GM10248 (cell line): Measurements from ENCODE around the gene CAV2.

Experiments used
- CTCF ChIA-PET: fragments of 300-600 bp; sonication (Branson Sonifier 250); formaldehyde crosslinking; extraction: SDS; loops from one replicate; lab custom pipeline; 2021; ENCODE audit warnings: antibody characterized with exemption; lab: Yijun Ruan, JAX
- POLR2A ChIA-PET: fragments of 350-650 bp; sonication (Branson Sonifier 250); formaldehyde crosslinking; extraction: SDS; loops from one replicate; lab custom pipeline; 2020; ENCODE audit warnings: antibody characterized with exemption; lab: Yijun Ruan, JAX
- DNase-seq: peaks from one replicate; pipeline ENCODE4 v3.0.0; 2012; ENCODE audit errors: extremely low spot score
- TF ChIP-seq, protein P1 (sequence below): IDR thresholded peaks from 2 replicates; pipeline ENCODE4 v1.5.1; 2012; ENCODE audit warnings: mild to moderate bottlenecking, low read depth; ENCODE audit errors: extremely low read depth, missing control alignments, control extremely low read depth

The CAV2 gene

DNA sequence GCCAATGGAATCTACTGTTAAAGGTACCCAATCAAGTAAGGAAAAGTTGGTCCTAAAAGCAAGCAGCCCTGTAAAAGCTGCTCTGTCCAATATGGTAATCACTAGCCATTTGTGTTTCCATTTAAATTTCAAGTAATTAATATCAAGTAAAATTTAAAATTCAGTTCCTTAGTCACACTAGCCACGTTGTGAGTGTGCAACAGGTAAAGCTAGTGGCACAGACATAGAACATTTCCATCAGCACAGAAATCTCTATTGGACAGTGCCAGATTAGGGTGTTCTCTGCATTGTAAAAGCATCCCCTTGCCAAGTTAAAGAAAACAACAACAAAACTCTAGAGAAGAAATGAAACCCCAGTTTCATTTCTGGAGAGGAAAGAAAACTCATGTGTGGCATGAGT lies 29.7 kb downstream of the CAV2 start:
- DNase-seq: no peak
- CTCF ChIA-PET: interaction anchor here (1.6 to 6.0 kb wide), 4 partner anchors 8 to 271 kb away, joined by 3 to 80 read pairs (median 4); no protein-coding TSS in a partner anchor

DNA sequence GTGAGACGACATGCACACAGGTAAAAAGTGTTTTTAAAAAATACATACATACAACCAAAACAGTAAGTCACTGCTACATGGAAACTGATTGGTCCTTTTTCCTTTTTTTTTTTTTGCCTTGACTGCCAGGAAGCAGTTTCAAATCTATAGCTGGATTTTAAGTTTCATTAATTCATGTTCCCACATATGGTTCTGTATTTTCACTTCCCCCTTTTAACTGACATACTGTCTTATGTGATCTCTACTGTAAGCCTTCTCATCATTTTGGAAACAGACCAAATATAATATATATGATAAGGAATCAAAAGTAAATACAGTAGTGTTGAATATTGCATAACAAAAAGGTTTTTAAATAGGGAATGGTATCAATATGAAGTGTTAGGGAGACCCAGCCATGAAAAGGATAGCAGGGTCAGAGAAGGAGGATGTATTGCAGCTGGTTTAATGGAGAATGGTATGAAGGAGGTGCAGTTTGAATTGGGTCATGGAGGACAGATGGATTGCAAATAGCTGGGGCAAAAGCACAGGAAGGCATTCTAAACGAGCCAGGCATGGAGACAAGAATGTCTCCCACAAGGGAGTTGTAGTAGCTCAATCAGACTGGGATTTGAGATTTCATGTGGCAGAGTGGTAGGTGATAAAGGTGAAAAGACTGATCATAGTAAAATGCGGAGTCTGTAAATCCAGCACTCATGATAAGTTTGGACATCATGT lies 30.7 kb downstream of the CAV2 start:
- TF ChIP-seq, protein P1, sequence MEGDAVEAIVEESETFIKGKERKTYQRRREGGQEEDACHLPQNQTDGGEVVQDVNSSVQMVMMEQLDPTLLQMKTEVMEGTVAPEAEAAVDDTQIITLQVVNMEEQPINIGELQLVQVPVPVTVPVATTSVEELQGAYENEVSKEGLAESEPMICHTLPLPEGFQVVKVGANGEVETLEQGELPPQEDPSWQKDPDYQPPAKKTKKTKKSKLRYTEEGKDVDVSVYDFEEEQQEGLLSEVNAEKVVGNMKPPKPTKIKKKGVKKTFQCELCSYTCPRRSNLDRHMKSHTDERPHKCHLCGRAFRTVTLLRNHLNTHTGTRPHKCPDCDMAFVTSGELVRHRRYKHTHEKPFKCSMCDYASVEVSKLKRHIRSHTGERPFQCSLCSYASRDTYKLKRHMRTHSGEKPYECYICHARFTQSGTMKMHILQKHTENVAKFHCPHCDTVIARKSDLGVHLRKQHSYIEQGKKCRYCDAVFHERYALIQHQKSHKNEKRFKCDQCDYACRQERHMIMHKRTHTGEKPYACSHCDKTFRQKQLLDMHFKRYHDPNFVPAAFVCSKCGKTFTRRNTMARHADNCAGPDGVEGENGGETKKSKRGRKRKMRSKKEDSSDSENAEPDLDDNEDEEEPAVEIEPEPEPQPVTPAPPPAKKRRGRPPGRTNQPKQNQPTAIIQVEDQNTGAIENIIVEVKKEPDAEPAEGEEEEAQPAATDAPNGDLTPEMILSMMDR: no peak
- ChIA-PET POLR2A (interaction anchor here (0.6 kb wide), 2 partner anchors 633 to 1923 kb away, joined by 3 to 4 read pairs; no protein-coding TSS in a partner anchor), CTCF (interaction anchor here (0.6 to 6.0 kb wide), 3 partner anchors 13 to 272 kb away, joined by 3 to 80 read pairs (median 4); no protein-coding TSS in a partner anchor)
- no peak for DNase-seq

More for the DNA sequence above, 29.7 kb downstream of the CAV2 start:
- POLR2A ChIA-PET: no interaction called here
- TF ChIP-seq, protein P1: no peak

DNA sequence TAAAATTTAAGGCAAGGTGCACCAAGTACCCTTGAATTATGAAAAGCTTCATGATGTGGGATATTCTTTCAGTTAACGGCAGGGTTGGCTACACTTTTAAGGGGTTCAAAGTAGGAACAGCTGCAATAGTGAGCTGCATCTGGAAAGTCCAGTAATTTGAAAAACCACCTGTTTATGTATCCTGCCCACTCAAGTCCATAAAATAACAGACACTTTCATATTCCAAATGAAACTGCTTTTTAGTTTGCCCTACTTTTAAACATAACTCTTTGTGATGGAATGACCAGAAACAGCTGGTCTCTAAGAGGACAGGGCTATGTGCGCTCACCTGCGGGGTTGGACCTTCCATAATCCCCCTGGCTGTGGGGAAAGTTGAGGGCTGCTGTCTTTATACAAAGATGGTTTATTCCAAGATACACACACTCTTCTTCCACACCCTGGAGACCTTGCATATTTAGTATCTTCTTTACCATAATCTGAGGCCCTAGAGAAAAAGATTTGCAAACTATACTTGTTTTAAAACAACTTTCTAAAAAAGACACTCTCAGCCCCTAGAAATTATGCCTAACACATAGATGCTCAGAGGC lies 32.7 kb downstream of the CAV2 start:
- TF ChIP-seq, protein P1: no peak
- DNase-seq: no peak
- ChIA-PET POLR2A (no interaction called here), CTCF (interaction anchor here (0.9 to 1.8 kb wide), 5 partner anchors 9 to 273 kb away, joined by 3 to 4 read pairs (median 3); no protein-coding TSS in a partner anchor)

DNA sequence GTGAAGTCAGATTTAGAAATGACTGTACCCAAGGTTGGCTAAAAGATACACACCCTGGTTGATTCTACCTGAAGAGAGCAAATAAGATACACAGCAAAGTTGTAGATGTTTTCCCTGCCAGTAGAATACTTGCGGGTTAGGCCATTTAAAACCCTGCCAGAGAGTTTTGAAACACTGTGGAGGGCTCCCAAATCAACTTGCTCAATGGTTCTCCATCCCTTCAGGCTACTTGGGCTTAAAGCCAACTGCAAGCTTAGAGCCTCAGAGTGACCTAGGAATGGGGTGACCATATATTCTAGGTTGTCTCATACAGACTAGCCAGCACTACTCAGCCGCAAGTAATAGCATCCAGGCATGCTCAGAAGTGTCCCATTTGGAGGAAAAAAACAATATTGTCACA lies 35.3 kb downstream of the CAV2 start:
- TF ChIP-seq, protein P1: no peak
- POLR2A ChIA-PET: no interaction called here
- CTCF ChIA-PET: no interaction called here
- DNase-seq: no peak

DNA sequence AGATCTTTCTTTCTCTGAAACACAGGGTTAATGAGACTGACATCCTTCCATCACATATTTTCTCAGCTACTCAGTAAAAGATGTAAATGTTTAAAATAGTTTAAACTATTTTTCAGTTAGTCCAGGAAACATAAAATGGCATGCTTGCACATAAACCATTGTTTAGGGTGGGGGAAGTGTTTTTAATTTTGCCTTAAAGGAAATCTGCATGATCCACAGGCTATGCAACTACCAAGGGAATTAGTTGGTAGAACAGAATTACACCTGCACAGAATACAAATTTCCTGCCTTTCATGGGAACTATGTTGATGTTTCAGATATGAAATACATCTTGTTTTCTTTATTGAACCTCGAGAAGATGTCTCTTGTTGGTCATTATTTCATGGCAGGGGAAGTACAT lies 35.9 kb downstream of the CAV2 start:
- ChIA-PET POLR2A (no interaction called here), CTCF (interaction anchor here (1.8 kb wide), 1 partner anchor 9 kb away, joined by 7 read pairs; no protein-coding TSS in a partner anchor)

DNA sequence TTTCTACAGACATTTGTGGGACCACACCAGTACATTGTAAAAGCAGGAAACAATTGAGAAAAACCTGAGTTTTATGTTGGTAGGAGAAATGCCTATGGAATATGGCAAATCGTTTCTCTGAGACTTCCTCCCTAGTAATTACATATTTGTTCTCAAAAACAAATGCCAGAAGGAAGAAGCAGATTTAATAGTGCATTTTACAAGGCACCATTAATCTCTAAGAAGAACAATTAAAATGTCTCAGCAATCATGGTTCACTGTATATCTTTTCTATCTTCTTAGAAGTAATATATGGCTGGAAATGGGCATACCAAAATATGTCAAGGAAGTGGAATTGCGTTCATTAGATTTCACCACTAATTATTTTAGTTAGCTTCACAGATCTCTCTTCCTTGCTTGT lies 38.6 kb downstream of the CAV2 start:
- POLR2A ChIA-PET: no interaction called here
- CTCF ChIA-PET: interaction anchor here (1.7 to 2.2 kb wide), 2 partner anchors 10 to 12 kb away, joined by 5 to 7 read pairs; partner anchors contain the start of gene CAV1
- TF ChIP-seq, protein P1: no peak
- DNase-seq: no peak

More for the DNA sequence above, 35.9 kb downstream of the CAV2 start:
- TF ChIP-seq, protein P1: no peak
- DNase-seq: no peak
